GM12878 (cell line): Measurements from ENCODE around the gene FHL3.

Experiments
- ATF7 ChIP-seq: fragments of 450-650 bp; IDR thresholded peaks from 2 replicates; pipeline ENCODE4 v1.6.1; 2016; ENCODE audit warnings: low read depth, mild to moderate bottlenecking
- CBX5 ChIP-seq: sonication (generic); IDR thresholded peaks from 2 replicates; pipeline ENCODE4 v1.6.1; 2016; ENCODE audit warnings: low read depth, moderate library complexity, mild to moderate bottlenecking, inconsistent platforms
- CHD1 ChIP-seq: IDR thresholded peaks from 2 replicates; pipeline ENCODE4 v1.6.1; 2012; ENCODE audit warnings: low read depth, low read length, improper control_type of control experiment
- CTCF ChIP-seq, 3 experiments: IDR thresholded peaks in 2 of 3; conservative IDR thresholded peaks in 1 of 3; 2 replicates each; pipeline ENCODE4 v1.5.1; 2011; ENCODE audit warnings: low read depth in 3 of 3, low read length in 3 of 3, mild to moderate bottlenecking in 3 of 3, control low read depth in 2 of 3, moderate library complexity in 2 of 3, inconsistent platforms in 1 of 3, mixed read lengths in 1 of 3; ENCODE audit not compliant: control insufficient read depth in 2 of 3, insufficient read depth in 1 of 3; ENCODE audit errors: extremely low read depth in 1 of 3
- EGR1 ChIP-seq, 2 experiments: IDR thresholded peaks; 1 replicate in 1 of 2; 2 replicates in 1 of 2; pipeline ENCODE4 v1.6.1; 2011 to 2012; ENCODE audit warnings: low read depth in 2 of 2, low read length in 2 of 2, borderline replicate concordance in 1 of 2, mild to moderate bottlenecking in 1 of 2, moderate library complexity in 1 of 2
- EZH2 ChIP-seq: IDR thresholded peaks from 2 replicates; pipeline ENCODE4 v1.6.1; 2012; ENCODE audit warnings: low read depth, mild to moderate bottlenecking, control low read depth, inconsistent platforms, low read length, borderline replicate concordance; ENCODE audit not compliant: control insufficient read depth
- FOXM1 ChIP-seq: IDR thresholded peaks from 2 replicates; pipeline ENCODE4 v1.6.1; 2012; ENCODE audit warnings: low read depth, mild to moderate bottlenecking, inconsistent platforms, low read length, moderate library complexity
- HCFC1 ChIP-seq: fragments of 150-350 bp; IDR thresholded peaks from 2 replicates; pipeline ENCODE4 v1.6.1; 2014; ENCODE audit warnings: low read length
- USF1 ChIP-seq: IDR thresholded peaks from 2 replicates; pipeline ENCODE4 v1.6.1; 2011; ENCODE audit warnings: borderline replicate concordance, low read depth, mild to moderate bottlenecking, moderate library complexity, mixed read lengths, low read length; ENCODE audit not compliant: insufficient read depth; ENCODE audit errors: extremely low read length
- ZBTB33 ChIP-seq: fragments of 450-650 bp; IDR thresholded peaks from 2 replicates; pipeline ENCODE4 v1.6.1; 2017; ENCODE audit warnings: mild to moderate bottlenecking
- ZNF384 ChIP-seq: IDR thresholded peaks from 2 replicates; pipeline ENCODE4 v1.6.1; 2012; ENCODE audit warnings: low read depth, mild to moderate bottlenecking, low read length, improper control_type of control experiment, borderline replicate concordance
- ZNF592 ChIP-seq: fragments of 450-650 bp; IDR thresholded peaks from 2 replicates; pipeline ENCODE4 v1.6.1; 2017; ENCODE audit warnings: mild to moderate bottlenecking, moderate library complexity

GRCh38 chr1:38046884-38047602 lies 41.7 kb upstream of the FHL3 start:
- TF ChIP-seq CTCF (IDR thresholded peaks at IDR 0.05 in 2 of 3, conservative IDR thresholded peaks at IDR 0.05 in 1 of 3; ENCODE audit: control insufficient read depth in 2 of 3, extremely low read depth in 1 of 3, insufficient read depth in 1 of 3, low read depth in 3 of 3, low read length in 3 of 3), result no peak
- TF ChIP-seq EGR1 (IDR thresholded peaks at IDR 0.05; ENCODE audit: borderline replicate concordance in 1 of 2, low read depth in 2 of 2, low read length in 2 of 2), result peak in 1 of 2 experiments; percentile 50; a peak in 2 of 3 replicates
- no peak for TF ChIP-seq FOXM1
- TF ChIP-seq HCFC1, result no peak
- TF ChIP-seq USF1, result no peak
- no peak for TF ChIP-seq ZNF592
- no peak for TF ChIP-seq ATF7
- no peak for TF ChIP-seq ZNF384
- TF ChIP-seq EZH2, result no peak
- no peak for TF ChIP-seq CHD1
- TF ChIP-seq ZBTB33, result no peak
- no peak for TF ChIP-seq CBX5
